Lower leg skin (tissue), 3 donors: ENCODE measurements around the gene KNOP1.

ENCODE experiments used
- POLR2A ChIP-seq, 2 donors: fragments of 450-650 bp; IDR thresholded peaks; one replicate each; pipeline ENCODE4 v1.6.1; 2016 to 2017; ENCODE audit warnings: antibody characterized with exemption in 2 of 2, mild to moderate bottlenecking in 1 of 2, moderate library complexity in 1 of 2
- TF ChIP-seq, protein P1 (sequence below), 3 donors: fragments of 450-650 bp; IDR thresholded peaks; one replicate each; pipeline ENCODE4 v1.5.1; 2016; ENCODE audit warnings: antibody characterized with exemption in 3 of 3, mild to moderate bottlenecking in 3 of 3, moderate library complexity in 2 of 3

DNA sequence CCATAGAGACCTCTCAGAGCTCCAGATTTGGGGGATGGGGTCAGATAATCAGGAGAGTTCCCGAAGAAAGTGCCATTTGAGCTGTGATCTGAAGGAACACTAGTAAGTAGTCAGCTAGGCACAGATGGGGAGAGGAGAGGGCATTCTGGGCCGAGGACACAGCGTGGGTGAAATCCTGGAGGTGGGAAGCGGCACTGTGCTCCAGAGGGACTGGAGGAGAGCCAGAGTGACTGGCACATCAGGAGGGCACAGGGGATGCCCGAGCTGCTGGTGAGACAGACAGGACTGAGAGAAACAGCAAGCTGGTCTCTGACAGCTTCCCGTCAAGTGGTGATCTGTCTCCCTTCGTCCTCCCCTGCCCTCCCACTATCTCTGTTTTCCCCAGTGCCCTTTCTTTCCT lies 40.6 kb downstream of the KNOP1 start:
- no peak for TF ChIP-seq POLR2A (IDR thresholded peaks at IDR 0.05)
- TF ChIP-seq, protein P1, sequence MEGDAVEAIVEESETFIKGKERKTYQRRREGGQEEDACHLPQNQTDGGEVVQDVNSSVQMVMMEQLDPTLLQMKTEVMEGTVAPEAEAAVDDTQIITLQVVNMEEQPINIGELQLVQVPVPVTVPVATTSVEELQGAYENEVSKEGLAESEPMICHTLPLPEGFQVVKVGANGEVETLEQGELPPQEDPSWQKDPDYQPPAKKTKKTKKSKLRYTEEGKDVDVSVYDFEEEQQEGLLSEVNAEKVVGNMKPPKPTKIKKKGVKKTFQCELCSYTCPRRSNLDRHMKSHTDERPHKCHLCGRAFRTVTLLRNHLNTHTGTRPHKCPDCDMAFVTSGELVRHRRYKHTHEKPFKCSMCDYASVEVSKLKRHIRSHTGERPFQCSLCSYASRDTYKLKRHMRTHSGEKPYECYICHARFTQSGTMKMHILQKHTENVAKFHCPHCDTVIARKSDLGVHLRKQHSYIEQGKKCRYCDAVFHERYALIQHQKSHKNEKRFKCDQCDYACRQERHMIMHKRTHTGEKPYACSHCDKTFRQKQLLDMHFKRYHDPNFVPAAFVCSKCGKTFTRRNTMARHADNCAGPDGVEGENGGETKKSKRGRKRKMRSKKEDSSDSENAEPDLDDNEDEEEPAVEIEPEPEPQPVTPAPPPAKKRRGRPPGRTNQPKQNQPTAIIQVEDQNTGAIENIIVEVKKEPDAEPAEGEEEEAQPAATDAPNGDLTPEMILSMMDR (IDR thresholded peaks at IDR 0.05) = no peak
